ENCODE data around the gene TMEM119. TPM values are rescaled to one million over a fixed set of nuclear protein-coding genes. Genes with fewer than 3 reads are reported as not detected.

TMEM119 gene
- total RNA-seq, 1 donor from 2014 or later, result 0.79 TPM

DNA sequence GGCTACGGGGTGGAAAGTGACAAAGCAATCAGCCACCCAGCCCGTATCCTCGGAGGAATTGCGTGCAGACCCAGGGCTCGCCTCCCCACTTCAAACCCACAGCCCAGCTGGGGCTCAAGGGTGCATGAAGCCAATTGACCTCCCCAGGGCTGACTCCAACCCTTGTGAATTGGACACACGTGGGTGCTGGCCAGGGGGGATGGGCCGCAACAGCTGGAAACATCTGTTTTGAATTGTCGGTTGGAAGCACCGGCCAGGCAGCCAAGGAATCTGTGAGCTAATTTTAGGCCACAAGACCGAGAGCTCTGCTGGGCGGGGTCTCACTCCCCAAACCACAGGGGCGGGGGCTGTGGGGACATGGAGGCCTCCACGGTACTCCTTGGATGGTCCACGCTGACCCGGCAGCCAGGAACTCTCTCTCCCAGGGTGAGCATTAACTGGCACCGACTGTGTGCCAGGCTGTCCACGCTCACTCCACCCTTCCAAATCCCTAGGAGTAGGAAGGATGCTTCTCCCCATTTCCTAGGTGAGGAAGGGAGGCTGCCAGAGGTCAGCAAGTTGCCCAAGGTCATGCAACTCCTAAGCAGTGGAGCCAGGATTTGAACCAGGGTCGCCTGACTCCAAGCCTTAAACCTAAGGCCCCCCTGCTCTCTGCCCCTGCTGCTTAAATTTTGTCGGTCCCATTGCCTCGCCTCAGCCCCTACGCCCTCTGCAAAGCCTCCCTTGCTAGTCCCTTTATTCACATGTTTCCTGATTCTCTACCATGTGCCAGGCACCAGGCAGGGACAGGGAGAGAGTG lies 11.9 kb upstream of the TMEM119 start:
- TF ChIP-seq, protein P1, sequence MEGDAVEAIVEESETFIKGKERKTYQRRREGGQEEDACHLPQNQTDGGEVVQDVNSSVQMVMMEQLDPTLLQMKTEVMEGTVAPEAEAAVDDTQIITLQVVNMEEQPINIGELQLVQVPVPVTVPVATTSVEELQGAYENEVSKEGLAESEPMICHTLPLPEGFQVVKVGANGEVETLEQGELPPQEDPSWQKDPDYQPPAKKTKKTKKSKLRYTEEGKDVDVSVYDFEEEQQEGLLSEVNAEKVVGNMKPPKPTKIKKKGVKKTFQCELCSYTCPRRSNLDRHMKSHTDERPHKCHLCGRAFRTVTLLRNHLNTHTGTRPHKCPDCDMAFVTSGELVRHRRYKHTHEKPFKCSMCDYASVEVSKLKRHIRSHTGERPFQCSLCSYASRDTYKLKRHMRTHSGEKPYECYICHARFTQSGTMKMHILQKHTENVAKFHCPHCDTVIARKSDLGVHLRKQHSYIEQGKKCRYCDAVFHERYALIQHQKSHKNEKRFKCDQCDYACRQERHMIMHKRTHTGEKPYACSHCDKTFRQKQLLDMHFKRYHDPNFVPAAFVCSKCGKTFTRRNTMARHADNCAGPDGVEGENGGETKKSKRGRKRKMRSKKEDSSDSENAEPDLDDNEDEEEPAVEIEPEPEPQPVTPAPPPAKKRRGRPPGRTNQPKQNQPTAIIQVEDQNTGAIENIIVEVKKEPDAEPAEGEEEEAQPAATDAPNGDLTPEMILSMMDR (IDR thresholded peaks at IDR 0.05; ENCODE audit: insufficient read depth, low read length, severe bottlenecking), result no peak
- H3K4me3 ChIP-seq (ENCODE audit: low read depth, low read length), result no peak overlapping the region
- DNase-seq (ENCODE audit: low read depth), result no peak
- FAIRE-seq, result no peak
- no peaks in the 10 kb centered on the region for H3K36me3 ChIP-seq (ENCODE audit: control insufficient read depth, insufficient read depth, low read length)
- H3K27me3 ChIP-seq (ENCODE audit: control insufficient read depth, insufficient read depth, low read length), result no peaks in the 10 kb centered on the region

- Histone ChIP-seq H3K4me3 (ENCODE audit: low read depth, low read length) (no peak overlapping the region), H3K36me3 (ENCODE audit: control insufficient read depth, insufficient read depth, low read length) (no peaks in the 10 kb centered on the region), H3K27me3 (ENCODE audit: control insufficient read depth, insufficient read depth, low read length) (no peaks in the 10 kb centered on the region)
- FAIRE-seq (no peak), DNase-seq (ENCODE audit: low read depth) (no peak)
- TF ChIP-seq, protein P1 (IDR thresholded peaks at IDR 0.05; ENCODE audit: insufficient read depth, low read length, severe bottlenecking), result no peak
Observed at GRCh38 chr12:108608616-108609015, 10.7 kb upstream of the TMEM119 start.

DNA sequence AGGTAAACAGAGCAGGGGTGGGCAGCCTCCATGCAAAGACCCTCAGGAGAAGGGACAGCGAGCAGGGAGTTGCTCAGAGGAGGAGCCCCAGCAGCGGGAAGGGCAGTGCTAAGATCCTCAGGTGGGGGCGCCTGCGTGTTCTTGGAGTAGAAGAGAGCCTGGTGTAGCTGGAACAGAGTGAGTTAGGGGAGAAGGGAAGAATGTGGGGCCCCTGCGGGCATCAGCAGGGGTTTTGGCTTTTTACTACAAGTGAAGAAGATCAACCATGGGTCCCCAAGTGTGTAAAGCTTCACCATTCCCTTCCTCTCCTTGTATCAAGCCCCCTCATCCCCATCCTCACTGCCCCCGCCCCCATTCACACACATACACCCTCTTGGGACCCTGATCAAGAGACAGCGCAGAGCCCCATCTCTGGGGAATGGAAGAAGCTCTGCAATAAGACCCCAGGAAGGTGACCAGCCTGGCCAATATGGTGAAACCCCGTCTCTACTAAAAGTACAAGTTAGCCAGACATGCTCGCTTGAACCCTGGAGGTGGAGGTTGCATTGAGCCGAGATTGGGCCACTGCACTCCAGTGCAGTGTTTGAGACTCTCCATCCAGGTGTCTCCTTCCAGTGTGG lies 10.2 kb upstream of the TMEM119 start:
- no peak for DNase-seq (ENCODE audit: low read depth)
- no peak overlapping the region for H3K4me3 ChIP-seq (ENCODE audit: low read depth, low read length)
- no peaks in the 10 kb centered on the region for H3K36me3 ChIP-seq (ENCODE audit: control insufficient read depth, insufficient read depth, low read length)
- TF ChIP-seq, protein P1 (IDR thresholded peaks at IDR 0.05; ENCODE audit: insufficient read depth, low read length, severe bottlenecking), result no peak
- no peaks in the 10 kb centered on the region for H3K27me3 ChIP-seq (ENCODE audit: control insufficient read depth, insufficient read depth, low read length)
- FAIRE-seq, result no peak

DNA sequence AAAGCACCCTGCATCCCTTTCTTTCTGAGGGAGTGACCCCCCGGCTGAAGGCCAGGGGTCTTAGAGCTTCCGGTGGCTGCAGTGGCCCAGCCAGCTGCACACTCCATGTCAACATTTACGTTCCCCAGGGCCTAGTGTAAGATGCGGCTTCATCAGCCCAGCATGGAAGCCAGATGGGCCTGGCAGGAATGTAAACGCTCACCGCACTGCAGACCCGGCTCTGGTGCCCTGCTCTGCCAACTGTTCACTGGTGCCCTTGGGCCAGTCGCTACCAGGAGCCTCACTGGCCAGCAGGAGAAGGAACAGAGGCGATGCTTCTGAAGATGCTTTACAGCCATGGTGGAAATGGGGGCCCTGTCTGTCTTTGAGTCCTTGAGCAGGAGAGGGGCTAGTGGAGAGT lies 8.6 kb upstream of the TMEM119 start:
- no peak for FAIRE-seq
- Histone ChIP-seq H3K27me3 (ENCODE audit: control insufficient read depth, insufficient read depth, low read length) (no peaks in the 10 kb centered on the region), H3K4me3 (ENCODE audit: low read depth, low read length) (no peak overlapping the region), H3K36me3 (ENCODE audit: control insufficient read depth, insufficient read depth, low read length) (no peaks in the 10 kb centered on the region)
- TF ChIP-seq, protein P1 (IDR thresholded peaks at IDR 0.05; ENCODE audit: insufficient read depth, low read length, severe bottlenecking), result no peak
- no peak for DNase-seq (ENCODE audit: low read depth)

GRCh38 chr12:108605690-108606406 lies 8.0 kb upstream of the TMEM119 start:
- TF ChIP-seq, protein P1 (IDR thresholded peaks at IDR 0.05; ENCODE audit: insufficient read depth, low read length, severe bottlenecking), result no peak
- FAIRE-seq (peak; percentile 84), DNase-seq (ENCODE audit: low read depth) (no peak)
- Histone ChIP-seq H3K36me3 (ENCODE audit: control insufficient read depth, insufficient read depth, low read length) (no peaks in the 10 kb centered on the region), H3K27me3 (ENCODE audit: control insufficient read depth, insufficient read depth, low read length) (no peaks in the 10 kb centered on the region), H3K4me3 (ENCODE audit: low read depth, low read length) (no peak overlapping the region)
